ENCODE measurements around the gene EIF5A.
A peak's percentile ranks its signal among the peaks of the same experiment; 100 is the strongest.

Gene EIF5A

DNA sequence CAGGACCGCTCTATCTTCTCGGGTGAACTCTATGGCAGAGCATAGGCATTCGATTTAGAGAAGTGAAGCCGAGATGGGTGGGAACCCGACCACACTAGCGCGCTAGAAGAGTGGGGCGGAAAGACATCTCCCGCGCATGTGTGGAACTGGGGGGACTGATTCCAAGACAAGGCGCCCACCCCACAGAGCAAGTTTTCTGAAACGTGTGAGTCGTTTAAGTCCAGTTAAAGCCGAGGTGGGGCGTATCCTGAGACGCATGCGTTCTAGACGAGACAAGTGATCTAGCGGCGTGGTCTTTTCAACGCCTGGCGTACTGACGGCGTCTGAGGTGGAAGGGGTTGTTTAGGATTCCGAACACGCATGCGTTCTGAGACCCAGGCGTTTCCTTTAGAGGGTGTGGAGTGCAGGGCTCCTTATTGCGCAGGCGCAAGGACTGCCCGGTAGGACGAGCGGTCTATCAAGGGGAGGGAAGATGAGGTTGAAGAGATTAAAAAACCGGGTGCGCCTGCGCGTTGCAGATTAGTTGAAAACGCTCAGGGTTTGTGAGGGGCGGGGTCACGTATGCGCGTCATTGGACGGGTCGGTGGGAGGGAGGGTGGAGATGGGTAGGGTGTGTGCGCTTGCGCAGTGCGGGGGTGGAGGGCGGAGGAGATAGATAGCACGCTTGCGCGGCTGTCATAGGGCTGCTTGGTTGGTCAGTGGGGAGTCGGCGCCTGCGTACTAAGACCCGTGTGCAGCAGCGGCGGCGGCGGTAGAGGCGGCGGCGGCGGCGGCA is at the start of gene EIF5A:
TSS of gene EIF5A (plus strand) at position 718 of the 775 bp plus-strand sequence. CDS start 2,008 bp downstream, outside the sequence.
- peak; percentile 99 to 100 (median 100) for DNase-seq (ENCODE audit: low read depth in 2 of 3, low spot score in 2 of 3)

DNA sequence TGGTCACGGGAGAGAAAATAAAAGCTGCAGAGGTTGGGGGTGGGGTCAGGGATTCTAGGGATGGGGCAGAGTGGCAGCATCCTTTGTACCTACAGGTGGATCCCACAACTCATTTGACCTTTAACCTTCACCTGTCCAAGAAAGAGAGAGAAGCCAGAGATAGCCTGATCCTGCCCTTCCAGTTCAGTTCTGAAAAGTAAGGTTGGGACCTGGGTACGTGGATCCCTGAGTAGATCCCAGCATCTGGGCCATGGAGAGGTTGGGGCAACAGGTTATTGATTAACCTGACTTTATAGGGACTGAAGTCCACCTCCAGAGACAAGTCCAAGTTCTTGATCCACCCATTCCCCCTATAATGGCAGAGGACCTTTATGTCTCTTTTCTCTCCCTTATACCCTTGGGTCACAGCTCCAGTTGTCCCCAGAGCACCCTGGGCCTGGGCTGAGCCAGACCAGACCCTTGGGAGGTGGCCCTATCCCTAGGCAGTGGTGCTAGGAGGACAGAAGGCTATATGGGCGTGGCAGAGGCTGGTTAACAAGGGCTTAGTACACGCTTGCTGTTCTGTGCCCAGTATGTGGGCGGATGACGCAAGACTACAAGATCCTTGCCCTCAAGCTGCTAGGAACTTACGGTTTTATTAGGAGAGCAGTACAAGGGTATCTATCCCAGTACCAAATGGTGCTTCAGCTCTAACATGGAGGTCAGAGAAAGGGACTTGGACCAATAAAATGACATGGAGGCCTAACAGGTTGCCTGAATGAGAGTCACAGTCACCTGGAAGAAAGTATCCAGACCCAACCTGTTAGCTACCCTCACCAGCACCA is 48.5 kb upstream of the EIF5A start:
- DNase-seq (ENCODE audit: low read depth in 2 of 3, low spot score in 2 of 3): no peak

DNA sequence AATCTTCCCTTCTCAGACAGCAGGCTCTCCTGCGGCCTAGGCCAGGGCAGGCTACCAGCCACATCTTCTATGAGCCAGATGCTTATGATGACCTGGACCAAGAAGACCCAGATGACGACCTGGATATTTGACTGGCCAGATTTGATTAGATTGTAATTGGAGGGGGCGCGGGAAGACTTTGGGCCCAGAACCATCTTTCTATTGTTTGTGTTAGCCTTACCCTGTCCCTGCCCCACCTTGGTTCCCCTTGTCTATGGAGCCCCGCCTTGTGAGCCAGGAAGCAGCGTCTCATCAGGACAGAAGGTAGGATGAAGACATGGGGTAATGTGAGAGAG is 47.9 kb upstream of the EIF5A start:
- DNase-seq (ENCODE audit: low read depth in 2 of 3, low spot score in 2 of 3): no peak

DNA sequence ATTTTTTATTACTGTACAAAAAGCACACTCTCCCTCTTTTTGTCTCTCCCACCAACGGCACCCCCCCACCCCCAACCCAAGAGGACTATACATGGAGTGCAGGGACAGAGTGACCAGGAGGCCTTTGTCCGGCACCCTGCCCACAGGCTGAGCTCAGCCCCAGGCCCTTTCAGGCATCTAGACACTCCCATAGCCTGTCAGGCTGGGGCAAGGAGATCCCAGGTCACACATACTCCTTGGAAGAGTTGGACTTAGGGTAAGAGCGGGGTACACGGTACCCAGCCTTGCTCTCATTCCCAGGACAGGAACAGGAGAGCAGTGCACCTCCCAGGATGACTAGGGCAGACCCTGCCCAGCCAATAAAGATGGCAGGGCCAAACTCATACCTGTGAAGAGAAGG is 47.3 kb upstream of the EIF5A start:
- no peak for DNase-seq (ENCODE audit: low read depth in 2 of 3, low spot score in 2 of 3)

DNA sequence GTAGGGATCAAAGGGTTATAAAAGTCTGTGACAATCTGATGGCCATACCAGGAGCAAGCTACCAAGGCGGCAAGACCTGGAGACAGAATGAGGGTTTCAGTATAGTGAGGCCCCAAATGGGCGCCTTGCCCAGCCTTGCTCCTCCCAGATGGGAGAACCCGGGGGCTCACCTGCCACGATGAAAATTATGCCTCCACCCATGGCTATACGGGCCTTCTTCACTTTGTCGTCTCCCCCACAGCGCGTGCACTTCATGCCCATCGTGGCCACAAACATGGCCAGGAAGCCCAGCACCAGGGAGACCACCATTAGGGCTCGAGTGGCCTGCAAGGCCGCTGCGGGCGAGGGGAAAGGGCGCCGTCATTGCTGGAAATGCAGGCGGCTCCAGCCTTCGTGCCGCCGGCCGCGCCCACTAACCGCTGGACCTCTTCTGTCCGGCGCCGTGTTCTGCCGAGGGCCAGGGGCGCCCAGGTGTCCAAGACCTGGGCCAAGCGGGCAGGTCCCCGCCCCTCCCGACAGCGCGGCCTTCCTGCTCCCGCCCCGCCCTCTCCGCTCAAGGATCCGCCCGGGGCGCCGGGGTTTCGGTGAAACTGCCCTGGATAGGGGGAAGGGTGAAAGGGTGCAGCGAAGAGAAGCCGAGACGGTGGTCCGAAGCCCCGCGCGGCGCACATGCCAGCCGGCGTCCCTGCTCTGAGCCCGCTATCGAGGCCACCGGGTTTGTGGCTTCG is 46.6 kb upstream of the EIF5A start:
- no peak for DNase-seq (ENCODE audit: low read depth in 2 of 3, low spot score in 2 of 3)

DNA sequence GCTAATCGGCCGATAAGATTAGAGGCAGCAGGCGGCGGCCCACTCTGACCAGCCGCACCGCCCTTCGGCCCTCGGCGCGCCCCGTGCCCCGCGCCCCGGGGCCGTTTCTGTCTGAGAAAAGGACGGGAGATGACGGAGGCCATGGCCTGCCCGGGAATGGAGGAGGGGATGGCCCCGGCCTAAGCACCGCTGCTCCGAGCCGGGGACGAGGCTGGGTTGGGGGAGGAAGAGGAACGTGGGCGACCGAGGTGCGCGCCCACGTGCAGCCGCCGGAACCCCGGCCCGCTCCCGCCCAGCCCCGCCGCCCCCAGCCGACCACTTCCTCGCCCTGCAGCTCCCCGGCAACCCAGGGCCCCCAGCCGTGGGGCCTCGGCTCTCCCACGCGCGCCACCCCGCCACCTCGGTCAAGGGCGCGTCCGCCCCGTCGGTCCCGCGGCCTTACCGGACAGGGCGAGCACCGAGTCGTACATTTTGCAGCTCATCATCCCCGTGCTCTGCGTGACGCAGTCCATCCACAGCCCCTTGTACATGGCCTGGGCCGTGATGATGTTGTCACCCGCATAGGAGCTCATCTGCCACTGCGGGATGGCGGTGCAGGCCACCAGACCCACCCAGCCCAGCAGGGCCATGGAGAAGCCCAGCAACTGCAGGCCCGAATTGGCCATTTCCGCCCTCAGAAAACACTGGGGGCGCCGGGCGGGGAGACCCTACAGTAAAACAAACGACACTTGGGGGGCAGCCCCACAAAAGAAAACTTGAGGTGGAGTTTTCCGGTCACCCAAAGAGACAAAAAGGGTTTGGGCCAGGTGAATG is 45.8 kb upstream of the EIF5A start:
- DNase-seq (ENCODE audit: low read depth in 2 of 3, low spot score in 2 of 3): no peak

DNA sequence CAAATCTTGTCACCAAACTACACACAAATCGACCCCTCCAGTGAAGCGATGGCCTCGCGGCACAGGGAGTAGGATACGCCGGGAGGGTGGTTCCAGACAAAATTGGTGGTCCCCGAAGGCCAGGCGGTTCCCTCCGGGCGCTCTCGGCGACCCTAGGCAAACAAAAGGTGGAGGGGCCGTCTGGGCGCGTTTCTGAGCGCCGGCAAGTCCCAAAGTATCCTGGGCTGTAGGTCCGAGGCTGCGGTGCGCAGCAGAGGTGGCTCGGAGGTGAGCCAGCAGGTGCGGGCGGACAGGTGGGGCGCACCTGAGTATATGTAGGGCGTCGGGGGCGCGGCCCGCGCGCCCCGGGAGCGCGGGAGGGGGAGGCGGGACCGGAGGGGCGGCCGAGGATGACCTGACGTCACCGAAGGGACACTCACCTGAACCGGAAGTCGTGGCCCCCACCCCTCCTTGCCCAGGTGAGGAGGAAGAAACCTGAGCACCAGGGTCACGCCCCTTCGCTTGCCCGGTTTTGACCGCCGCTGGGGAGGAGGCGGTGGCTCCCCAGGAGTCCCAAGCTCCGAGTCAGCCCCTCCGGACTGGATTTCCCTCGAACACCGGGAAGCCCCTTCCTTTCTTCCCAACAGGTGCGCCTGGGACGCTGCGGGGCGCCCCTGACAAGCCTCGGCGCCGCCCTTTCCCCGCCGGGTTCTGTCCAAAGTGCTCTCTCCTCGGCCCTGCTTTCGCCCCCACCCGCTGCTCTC is 45.1 kb upstream of the EIF5A start, which contains the start of gene CLDN7:
TSS of gene CLDN7 (minus strand) at position 287 of the 743 bp plus-strand sequence. CDS start 435 bp downstream, outside the sequence.
- DNase-seq (ENCODE audit: low read depth in 2 of 3, low spot score in 2 of 3): no peak

DNA sequence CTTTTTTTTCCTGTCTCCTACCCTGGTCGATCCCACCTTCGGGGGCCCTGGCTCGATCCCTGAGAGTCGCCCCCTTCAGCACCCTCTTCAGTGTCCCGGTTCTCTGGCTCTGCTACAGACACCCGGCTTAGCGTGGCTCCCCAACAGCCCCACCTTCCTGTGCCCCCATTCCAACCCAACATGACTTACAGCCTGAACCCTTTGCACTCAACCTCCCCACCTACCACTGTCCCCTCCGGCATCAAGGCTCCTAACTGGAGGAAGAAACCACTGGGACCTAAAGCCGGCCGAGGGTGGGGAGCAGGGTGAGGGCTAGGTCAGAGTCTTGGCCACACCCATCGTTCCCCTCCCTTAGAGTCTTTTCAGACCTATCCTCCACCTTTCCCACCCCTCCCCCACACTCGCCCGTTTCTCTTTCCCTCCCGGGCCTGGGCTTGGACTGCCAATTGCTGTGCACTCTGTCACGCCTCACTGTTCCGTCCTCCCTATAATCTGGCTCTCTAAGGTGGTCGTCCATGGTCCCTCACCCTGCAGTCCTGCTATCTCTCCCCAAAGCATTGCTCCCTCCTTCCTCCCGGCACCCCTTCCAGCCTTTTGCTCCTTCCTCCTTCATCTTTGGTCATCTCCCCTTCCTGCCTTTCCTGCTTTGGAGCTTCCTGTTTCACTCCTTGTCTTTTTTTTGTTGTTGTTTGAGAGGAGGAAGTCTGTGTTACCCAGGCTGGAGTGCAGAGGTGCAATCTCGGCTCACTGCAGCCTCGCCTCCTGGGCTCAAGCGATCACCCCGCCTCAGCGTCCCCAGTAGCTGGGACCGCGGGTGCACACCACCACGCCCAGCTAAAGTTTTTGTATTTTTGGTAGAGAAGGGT is 44.3 kb upstream of the EIF5A start:
- DNase-seq (ENCODE audit: low read depth in 2 of 3, low spot score in 2 of 3): no peak

DNA sequence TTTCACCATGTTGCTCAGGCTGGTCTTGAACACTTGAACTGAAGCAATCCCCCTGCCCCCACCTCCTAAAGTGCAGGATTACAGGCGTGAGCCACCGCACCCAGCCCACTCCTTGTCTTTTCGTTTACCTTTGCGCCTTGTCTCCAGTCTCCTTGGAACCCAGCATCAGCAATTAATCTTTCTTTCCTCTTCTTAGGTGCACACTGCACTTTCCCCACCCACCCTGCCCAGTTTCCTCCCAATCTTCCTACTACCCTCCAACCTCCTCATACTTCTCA is 43.7 kb upstream of the EIF5A start:
- DNase-seq (ENCODE audit: low read depth in 2 of 3, low spot score in 2 of 3): no peak

DNA sequence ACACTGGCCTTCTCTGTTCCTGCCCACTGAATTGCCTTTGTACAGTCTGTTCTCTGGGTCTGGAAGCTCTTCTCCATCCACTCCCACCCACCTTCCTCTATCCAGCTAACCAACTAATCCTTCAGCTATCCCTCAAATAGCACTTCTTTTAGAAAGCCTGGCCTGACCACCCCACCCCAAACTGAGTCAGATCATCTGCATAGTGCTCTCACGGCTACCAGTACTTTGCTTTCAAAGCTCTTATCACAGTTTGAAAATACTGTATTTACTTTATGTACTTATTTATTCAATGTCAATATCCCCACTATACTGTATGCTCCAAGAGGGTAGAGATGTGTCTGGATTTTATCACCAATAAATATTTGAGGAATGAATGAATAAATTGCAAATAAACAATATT is 40.6 kb upstream of the EIF5A start:
- DNase-seq (ENCODE audit: low read depth in 2 of 3, low spot score in 2 of 3): no peak

DNA sequence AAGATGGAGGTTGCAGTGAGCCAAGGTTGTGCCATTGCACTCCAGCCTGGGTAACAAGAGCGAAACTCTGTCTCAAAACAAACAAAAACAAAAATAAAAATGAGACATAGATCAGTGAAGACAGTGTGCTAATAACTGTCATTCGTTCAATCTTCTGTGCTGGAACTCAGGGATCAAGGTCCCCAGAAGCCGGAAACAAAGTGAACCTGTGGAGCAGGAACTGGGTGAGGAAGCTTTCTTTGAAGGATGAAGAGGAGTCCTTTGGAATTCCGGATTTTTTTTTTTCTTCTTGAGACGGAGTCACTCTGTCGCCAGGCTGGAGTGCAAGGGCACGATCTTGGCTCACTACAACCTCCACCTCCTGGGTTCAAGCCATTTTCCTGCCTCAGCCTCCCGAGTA is 28.0 kb upstream of the EIF5A start:
- DNase-seq (ENCODE audit: low read depth in 2 of 3, low spot score in 2 of 3): no peak

DNA sequence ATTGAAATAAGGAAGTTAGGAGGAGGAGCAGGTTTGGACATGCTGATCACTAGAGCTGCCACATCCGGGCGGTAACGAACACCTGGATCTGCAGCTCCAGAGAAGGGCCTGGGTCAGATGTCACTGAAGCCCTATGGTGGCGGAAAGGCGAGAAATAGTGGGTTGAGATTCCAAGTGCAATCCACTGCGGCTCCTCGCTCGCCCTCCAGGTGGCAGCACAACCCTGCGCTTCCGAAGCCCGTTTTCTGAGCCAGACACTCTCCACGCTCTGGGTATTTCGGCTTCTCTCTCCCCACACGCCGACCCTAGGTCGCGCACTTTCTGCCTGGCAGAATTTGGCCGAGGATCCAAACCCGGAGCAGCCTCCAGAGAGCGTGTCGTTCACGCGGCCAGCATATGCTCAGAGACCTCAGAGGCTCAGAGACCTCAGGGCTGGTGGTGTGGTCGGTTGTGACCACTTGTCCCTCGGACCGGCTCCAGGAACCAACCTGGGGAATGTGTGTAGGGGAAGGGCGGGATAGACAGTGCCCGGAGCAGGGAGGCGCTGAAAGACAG is 26.8 kb upstream of the EIF5A start:
- peak; percentile 61 to 74 (median 69) for DNase-seq (ENCODE audit: low read depth in 2 of 3, low spot score in 2 of 3)

DNA sequence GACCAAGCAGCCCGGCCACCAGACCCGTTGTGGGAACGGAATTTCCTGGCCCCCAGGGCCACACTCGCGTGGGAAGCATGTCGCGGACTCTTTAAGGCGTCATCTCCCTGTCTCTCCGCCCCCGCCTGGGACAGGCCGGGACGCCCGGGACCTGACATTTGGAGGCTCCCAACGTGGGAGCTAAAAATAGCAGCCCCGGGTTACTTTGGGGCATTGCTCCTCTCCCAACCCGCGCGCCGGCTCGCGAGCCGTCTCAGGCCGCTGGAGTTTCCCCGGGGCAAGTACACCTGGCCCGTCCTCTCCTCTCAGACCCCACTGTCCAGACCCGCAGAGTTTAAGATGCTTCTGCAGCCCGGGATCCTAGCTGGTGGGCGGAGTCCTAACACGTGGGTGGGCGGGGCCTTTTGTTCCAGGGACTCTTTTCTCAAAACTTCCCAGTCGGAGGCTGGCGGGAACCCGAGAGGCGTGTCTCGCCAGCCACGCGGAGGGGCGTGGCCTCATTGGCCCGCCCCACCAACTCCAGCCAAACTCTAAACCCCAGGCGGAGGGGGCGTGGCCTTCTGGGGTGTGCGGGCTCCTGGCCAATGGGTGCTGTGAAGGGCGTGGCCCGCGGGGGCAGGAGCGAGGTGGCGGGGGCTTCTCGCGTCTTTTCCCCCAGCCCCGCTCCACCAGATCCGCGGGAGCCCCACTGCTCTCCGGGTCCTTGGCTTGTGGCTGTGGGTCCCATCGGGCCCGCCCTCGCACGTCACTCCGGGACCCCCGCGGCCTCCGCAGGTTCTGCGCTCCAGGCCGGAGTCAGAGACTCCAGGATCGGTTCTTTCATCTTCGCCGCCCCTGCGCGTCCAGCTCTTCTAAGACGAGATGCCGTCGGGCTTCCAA is 26.1 kb upstream of the EIF5A start, which contains the start of gene SLC2A4:
TSS of gene SLC2A4 (plus strand) at position 645 of the 879 bp plus-strand sequence. CDS start at position 862, 217 bp downstream.
- peak; percentile 67 to 84 (median 82) for DNase-seq (ENCODE audit: low read depth in 2 of 3, low spot score in 2 of 3)

DNA sequence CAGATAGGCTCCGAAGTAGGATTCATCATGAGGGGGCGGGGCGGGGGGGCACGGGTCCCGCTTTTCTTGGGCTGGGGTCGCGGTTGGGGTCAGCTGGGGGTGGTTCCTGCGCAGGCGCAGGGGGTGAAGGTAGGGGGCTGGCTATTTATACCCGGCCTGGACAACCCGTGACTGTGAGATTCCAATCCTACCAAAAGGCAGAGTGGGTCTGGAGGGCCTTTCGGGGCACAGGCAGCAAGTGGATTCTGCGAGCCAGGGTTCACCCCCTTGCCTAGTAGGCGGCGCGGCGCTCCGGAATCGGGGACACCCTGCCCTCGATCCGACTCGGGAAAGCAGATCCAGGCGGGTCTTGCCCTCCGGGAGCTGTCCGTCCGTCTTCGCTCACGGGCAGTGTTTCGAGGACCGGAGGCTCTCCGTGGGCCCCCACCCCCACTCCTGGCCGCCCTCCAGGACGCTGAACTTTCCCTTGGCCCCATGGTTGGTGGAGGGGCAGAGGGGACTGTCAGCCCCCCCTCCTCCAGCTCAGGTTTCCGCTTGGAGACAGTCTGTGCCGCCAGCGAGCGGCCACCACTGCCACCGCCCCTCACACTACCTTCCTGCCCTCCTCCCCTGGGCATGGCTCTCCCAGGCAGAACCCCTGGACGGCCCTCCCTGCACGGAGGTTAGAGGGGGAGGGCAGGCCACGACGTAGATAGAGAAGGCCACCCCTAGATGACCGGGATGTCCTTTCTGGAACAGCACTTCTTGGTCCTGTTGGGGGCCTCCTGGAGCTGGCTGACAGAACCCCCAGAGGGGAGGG is 25.3 kb upstream of the EIF5A start:
- no peak for DNase-seq (ENCODE audit: low read depth in 2 of 3, low spot score in 2 of 3)

DNA sequence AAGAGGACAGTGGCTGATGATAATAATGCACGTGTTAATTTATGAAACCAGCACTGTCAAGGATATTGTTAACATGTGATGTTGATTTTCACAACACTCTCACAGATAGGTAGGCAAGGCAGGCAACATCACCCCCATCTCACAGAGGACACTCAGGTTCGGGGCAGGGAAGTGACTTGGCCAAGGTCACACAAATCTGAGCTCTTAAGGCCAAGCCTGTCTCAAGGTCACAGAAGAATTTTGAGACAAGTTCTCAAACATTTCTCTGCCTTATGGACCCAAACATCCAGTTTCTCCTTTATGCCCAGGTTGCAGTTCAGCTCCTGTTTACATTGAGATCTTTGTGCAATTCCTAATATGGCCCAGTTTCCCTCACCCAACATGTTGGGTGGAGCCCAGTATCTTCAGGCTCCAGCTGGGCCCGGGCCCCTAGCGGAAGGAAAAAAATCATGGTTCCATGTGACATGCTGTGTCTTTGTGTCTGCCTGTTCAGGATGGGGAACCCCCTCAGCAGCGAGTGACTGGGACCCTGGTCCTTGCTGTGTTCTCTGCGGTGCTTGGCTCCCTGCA is 24.6 kb upstream of the EIF5A start:
- DNase-seq (ENCODE audit: low read depth in 2 of 3, low spot score in 2 of 3): no peak

DNA sequence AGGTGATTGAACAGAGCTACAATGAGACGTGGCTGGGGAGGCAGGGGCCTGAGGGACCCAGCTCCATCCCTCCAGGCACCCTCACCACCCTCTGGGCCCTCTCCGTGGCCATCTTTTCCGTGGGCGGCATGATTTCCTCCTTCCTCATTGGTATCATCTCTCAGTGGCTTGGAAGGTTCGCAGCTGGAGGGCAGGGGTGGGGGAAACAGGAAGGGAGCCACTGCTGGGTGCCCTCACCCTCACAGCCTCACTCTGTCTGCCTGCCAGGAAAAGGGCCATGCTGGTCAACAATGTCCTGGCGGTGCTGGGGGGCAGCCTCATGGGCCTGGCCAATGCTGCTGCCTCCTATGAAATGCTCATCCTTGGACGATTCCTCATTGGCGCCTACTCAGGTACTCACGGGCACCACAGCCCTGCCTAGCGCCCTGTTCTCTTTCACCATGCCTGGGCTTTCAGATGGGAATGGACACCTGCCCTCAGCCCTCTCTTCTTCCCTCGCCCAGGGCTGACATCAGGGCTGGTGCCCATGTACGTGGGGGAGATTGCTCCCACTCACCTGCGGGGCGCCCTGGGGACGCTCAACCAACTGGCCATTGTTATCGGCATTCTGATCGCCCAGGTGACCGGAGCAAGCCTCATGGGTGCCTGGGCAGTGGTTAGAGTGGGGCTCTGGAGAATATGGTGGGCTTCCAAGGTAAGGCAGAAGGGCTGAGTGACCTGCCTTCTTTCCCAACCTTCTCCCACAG is 23.8 kb upstream of the EIF5A start:
- DNase-seq (ENCODE audit: low read depth in 2 of 3, low spot score in 2 of 3): no peak
